GOT3 (cell line): ENCODE results near the gene JMJD1C.

Source experiments
- DNase-seq: peaks from one replicate; lab custom pipeline; 2025; ENCODE audit warnings: mixed read lengths; lab: John Stamatoyannopoulos, UW

JMJD1C gene

GRCh38 chr10:63217120-63217605 lies 248.6 kb downstream of the JMJD1C start:
- no peak for DNase-seq

- no peak for DNase-seq
These were observed 251.2 kb downstream of the JMJD1C start for GRCh38 chr10:63214571-63214970.

- no peak for DNase-seq
These were observed 252.3 kb downstream of the JMJD1C start for GRCh38 chr10:63213489-63213888.

- no peak for DNase-seq
These were observed 255.1 kb downstream of the JMJD1C start for GRCh38 chr10:63210611-63211196.

- no peak for DNase-seq
These were observed 256.1 kb downstream of the JMJD1C start for GRCh38 chr10:63209705-63210104.

- no peak for DNase-seq
These were observed 256.8 kb downstream of the JMJD1C start for GRCh38 chr10:63208986-63209385.

- no peak for DNase-seq
These were observed 258.6 kb downstream of the JMJD1C start for GRCh38 chr10:63206997-63207811.

- DNase-seq, result no peak
These were observed 259.2 kb downstream of the JMJD1C start for GRCh38 chr10:63206576-63206975.

- no peak for DNase-seq
These were observed 260.4 kb downstream of the JMJD1C start for GRCh38 chr10:63205421-63205820.

GRCh38 chr10:63204667-63205391 lies 260.9 kb downstream of the JMJD1C start:
- no peak for DNase-seq

GRCh38 chr10:63201118-63201517 lies 264.7 kb downstream of the JMJD1C start:
- no peak for DNase-seq

- no peak for DNase-seq
These were observed 265.3 kb downstream of the JMJD1C start for GRCh38 chr10:63200431-63200830.

- no peak for DNase-seq
These were observed 266.1 kb downstream of the JMJD1C start for GRCh38 chr10:63199716-63200115.

- DNase-seq, result no peak
These were observed 268.3 kb downstream of the JMJD1C start for GRCh38 chr10:63197344-63198092.

GRCh38 chr10:63192826-63193225 lies 273.0 kb downstream of the JMJD1C start:
- no peak for DNase-seq

- no peak for DNase-seq
These were observed 290.2 kb downstream of the JMJD1C start for GRCh38 chr10:63175534-63175933.

- no peak for DNase-seq
These were observed 292.1 kb downstream of the JMJD1C start for GRCh38 chr10:63173468-63174232.

- DNase-seq, result no peak
These were observed 293.9 kb downstream of the JMJD1C start for GRCh38 chr10:63171926-63172325.

GRCh38 chr10:63171255-63171855 lies 294.4 kb downstream of the JMJD1C start:
- no peak for DNase-seq

- DNase-seq, result no peak
These were observed 296.2 kb downstream of the JMJD1C start for GRCh38 chr10:63169624-63170023.
